ENCODE measurements around the gene SKOR1. TPM values are rescaled to one million over a fixed set of nuclear protein-coding genes. Genes with fewer than 3 reads are reported as not detected.

SKOR1 gene
- total RNA-seq, 6 experiments from 2014 or later: 0.05 to 0.21 (median 0.09) TPM; not detected in 1

DNA sequence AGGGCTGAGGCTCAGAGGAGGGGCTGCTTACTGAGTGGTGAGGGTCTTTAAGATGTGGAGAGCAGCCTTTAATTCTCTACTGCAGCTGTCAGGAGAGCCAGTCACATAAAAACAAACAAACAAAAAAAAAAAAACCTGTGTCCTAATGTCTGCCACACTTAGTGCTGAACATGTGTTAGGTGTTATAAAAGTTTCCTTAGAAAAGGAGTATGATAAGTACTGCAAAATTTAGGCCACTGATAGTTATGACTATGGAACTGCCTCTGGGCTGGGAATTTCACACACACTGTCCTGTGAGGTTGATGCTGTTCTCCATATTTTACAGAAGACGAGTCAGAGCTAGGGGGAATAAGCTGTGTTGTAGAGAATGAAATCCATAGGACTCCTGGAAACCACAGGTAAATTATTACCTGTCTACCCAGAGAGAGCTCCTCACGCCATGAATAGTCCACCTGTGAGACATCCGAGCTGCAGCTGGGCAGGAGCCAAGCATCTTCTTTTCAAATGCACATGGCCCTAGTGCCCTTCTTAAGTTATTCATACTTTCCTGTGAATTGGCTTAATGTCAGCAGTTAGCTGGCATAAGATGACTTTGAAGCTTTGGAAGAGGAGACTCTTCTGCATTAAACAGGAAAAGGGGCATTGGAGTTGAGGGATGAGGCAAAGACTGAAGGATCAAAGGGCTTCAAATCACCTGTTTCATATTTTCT, 34.5 kb upstream of the SKOR1 start:
- H3K4me1 ChIP-seq: no peaks in the 10 kb centered on the region
- intact Hi-C loops (cut with DNase I): no loop called here
- no peak overlapping the region for H3K4me3 ChIP-seq
- no peaks in the 10 kb centered on the region for H3K36me3 ChIP-seq
- no peaks in the 10 kb centered on the region for H3K27me3 ChIP-seq
- no peak for DNase-seq
- 90% methylated on average over 2 of the region's 3 CpGs for WGBS (ENCODE audit: insufficient coverage, low coverage, low lambda C conversion rate, missing lambda C conversion rate)
- peaks cover 0 to 6% (median 0%) of the 10 kb centered on the region in 4 donors for H3K9me3 ChIP-seq
- H3K27ac ChIP-seq: no peak overlapping the region
- TF ChIP-seq POLR2A (IDR thresholded peaks at IDR 0.05): no peak
- TF ChIP-seq, protein P1, sequence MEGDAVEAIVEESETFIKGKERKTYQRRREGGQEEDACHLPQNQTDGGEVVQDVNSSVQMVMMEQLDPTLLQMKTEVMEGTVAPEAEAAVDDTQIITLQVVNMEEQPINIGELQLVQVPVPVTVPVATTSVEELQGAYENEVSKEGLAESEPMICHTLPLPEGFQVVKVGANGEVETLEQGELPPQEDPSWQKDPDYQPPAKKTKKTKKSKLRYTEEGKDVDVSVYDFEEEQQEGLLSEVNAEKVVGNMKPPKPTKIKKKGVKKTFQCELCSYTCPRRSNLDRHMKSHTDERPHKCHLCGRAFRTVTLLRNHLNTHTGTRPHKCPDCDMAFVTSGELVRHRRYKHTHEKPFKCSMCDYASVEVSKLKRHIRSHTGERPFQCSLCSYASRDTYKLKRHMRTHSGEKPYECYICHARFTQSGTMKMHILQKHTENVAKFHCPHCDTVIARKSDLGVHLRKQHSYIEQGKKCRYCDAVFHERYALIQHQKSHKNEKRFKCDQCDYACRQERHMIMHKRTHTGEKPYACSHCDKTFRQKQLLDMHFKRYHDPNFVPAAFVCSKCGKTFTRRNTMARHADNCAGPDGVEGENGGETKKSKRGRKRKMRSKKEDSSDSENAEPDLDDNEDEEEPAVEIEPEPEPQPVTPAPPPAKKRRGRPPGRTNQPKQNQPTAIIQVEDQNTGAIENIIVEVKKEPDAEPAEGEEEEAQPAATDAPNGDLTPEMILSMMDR (IDR thresholded peaks at IDR 0.05): no peak
- no peak for ATAC-seq

- Histone ChIP-seq H3K4me3 (no peak overlapping the region), H3K36me3 (no peaks in the 10 kb centered on the region), H3K4me1 (no peaks in the 10 kb centered on the region), H3K27ac (no peak overlapping the region), H3K9me3 (peaks cover 0 to 6% (median 0%) of the 10 kb centered on the region in 4 donors), H3K27me3 (no peaks in the 10 kb centered on the region)
- ATAC-seq (no peak), DNase-seq (no peak)
- WGBS (ENCODE audit: insufficient coverage, low coverage, low lambda C conversion rate, missing lambda C conversion rate): 82% methylated on average over 8 of the region's 8 CpGs
- intact Hi-C loops (cut with DNase I): no loop called here
- TF ChIP-seq, protein P1 (IDR thresholded peaks at IDR 0.05): no peak
- TF ChIP-seq POLR2A (IDR thresholded peaks at IDR 0.05): no peak
Measured at GRCh38 chr15:67792250-67792942, 32.9 kb upstream of the SKOR1 start.

DNA sequence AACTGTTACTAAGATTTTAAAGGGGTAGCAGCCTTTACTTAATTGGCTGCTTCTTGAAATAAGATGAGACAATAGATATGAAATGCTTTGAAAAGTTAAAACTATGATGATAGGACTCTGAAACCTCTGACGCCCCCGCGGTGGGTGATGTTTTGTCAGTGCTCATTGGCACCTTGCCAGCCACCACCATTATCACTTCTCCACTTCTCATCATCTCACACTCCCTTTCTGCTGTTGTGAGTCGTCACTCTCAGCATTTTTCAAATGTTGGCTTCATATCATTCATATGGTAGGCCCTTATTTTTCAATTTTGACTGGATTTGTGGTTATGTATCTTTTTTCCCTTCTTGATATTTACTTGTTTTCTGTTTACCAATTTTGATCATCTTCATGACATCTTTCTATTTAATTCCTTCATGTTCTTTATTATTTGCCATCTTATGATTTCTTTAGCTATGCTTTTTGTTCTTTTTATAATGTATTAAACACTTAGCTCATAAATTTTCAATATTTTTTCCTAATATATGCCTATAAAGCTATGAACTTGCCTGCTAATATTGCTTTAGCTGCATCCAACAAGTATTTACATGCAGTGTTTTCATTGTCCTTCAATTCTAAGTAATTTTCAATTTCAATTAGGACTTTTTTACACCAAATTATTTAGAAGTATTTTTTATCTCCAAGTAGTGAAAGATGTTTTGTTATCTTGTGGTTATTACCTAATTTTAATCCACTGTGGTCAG, 30.3 kb upstream of the SKOR1 start:
- no peaks in the 10 kb centered on the region for H3K36me3 ChIP-seq
- no peaks in the 10 kb centered on the region for H3K4me1 ChIP-seq
- no peak overlapping the region for H3K4me3 ChIP-seq
- no peaks in the 10 kb centered on the region for H3K27me3 ChIP-seq
- peaks cover 0 to 6% (median 0%) of the 10 kb centered on the region in 4 donors for H3K9me3 ChIP-seq
- ATAC-seq (no peak), DNase-seq (no peak)
- no peak overlapping the region for H3K27ac ChIP-seq
- intact Hi-C loops (cut with DNase I): no loop called here
- 69% methylated on average over 4 of the region's 4 CpGs for WGBS (ENCODE audit: insufficient coverage, low coverage, low lambda C conversion rate, missing lambda C conversion rate)
- TF ChIP-seq, protein P1 (IDR thresholded peaks at IDR 0.05): no peak
- no peak for TF ChIP-seq POLR2A (IDR thresholded peaks at IDR 0.05)

DNA sequence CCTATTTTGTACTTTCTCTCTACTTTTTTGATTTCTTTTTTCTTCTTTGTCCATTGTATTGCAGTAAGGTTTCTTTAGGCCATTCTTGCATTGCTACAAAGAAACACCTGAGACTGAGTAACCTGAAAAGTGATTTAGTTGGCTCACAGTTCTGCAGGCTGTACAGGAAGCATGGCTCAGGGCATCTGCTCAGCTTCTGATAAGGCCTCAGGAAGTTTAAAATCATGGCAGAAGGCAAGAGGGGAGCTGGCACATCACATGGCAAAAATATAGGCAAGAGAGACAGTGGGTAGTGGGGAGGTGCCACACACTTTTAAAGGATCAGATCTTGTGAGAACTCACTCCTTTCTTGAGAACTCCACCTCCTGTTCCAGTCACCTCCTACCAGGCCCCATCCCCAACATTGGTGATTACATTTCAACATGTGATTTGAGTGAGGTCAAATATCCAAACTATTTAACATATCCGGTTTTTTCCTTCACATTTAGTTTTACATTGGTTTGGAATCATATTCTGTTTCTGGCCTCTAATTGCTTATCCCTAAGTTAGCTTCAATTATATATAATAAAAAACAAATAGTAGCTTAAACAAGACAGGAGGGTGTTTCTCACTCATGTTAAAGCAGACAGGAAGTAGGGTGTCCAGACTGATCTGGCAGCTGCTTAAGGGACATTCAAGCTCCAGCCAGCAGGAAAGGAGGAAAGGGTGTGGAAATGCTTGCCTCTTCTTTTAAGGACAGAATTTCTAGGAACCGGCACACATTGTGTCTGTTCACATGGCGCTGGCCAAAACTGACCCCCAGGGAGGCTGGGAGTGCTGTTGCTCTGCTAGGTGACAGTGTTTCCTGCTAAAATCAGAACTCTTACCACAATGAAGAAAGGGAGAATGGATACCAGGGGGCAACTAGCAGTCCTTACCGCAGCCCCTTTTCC, 28.8 kb upstream of the SKOR1 start:
- H3K27me3 ChIP-seq: no peaks in the 10 kb centered on the region
- no peaks in the 10 kb centered on the region for H3K36me3 ChIP-seq
- no peaks in the 10 kb centered on the region for H3K4me1 ChIP-seq
- no peak overlapping the region for H3K4me3 ChIP-seq
- ATAC-seq (peak in 3 of 4 donors; percentile 11 to 33 (median 24)), DNase-seq (no peak)
- 70% methylated on average over 4 of the region's 4 CpGs for whole genome bisulfite sequencing (ENCODE audit: insufficient coverage, low coverage, low lambda C conversion rate, missing lambda C conversion rate)
- H3K27ac ChIP-seq: no peak overlapping the region
- no peak for TF ChIP-seq POLR2A (IDR thresholded peaks at IDR 0.05)
- TF ChIP-seq, protein P1 (IDR thresholded peaks at IDR 0.05): no peak
- H3K9me3 ChIP-seq: peaks cover 0 to 6% (median 0%) of the 10 kb centered on the region in 4 donors
- intact Hi-C loops (cut with DNase I): no loop called here
